Measurements from ENCODE around the gene SNTG2. TPM values are rescaled to one million over a fixed set of nuclear protein-coding genes. Genes with fewer than 3 reads are reported as not detected.
A peak's percentile ranks its signal among the peaks of the same experiment; 100 is the strongest.

Gene SNTG2
- total and polyA plus RNA-seq, 7 donors = 0.26 to 1.7 (median 0.73) TPM; not detected in 2

- TF ChIP-seq CTCF (IDR thresholded peaks at IDR 0.05) = no peak
- Histone ChIP-seq H3K4me1 (no peaks in the 10 kb centered on the region), H3K27me3 (ENCODE audit: insufficient read depth in 3 of 3, low read length in 2 of 3) (peaks cover 0 to 49% (median 9%) of the 10 kb centered on the region in 3 donors), H3K36me3 (ENCODE audit: insufficient read depth in 1 of 2, low read depth in 1 of 2) (no peaks in the 10 kb centered on the region), H3K9me3 (no peaks in the 10 kb centered on the region), H3K4me3 (no peak overlapping the region), H3K27ac (no peak overlapping the region)
- intact Hi-C loops (cut with DNase I) = no loop called here
- 78 to 83% (median 80%) methylated on average over 6 of the region's 6 CpGs for WGBS, 3 donors
- DNase-seq = no peak
- no peak for ATAC-seq
Measured at GRCh38 chr2:946073-946948, 4.3 kb upstream of the SNTG2 start.

DNA sequence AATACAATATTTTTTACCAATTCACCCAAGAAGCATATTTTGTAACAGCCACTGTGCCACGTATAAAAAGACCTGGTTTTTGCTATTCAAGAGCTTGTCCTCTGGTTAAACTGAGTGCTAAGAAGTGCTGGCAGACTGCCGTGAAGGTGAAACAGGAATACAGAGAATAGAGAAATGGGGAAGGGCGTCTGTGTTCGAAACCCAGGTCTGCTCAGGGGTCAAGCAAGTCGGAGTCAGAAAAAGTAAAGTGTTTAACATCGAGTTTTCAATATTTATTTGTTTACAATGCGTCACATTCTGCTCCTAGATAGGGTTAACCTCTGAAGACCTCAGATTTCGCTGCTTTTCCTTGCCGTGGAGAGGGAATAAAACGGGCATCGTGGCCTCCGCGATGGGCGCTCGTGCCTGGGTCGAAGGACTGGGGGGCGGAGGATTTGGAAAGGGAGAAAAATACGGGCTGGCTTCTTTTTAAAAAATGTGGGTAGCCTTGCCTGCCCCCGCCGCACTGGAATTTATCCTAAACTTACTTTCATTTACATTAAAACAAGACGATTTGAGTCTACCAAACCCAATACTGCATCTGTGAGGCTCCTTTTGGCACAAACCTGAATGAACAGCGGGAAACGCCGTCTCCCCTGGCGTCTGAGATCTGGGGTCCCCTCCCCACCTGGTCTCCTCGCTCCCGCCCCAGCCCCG lies 1.1 kb upstream of the SNTG2 start:
- TF ChIP-seq CTCF (IDR thresholded peaks at IDR 0.05) = no peak
- ATAC-seq (no peak), DNase-seq (no peak)
- no peaks in the 10 kb centered on the region for H3K36me3 ChIP-seq (ENCODE audit: insufficient read depth in 1 of 2, low read depth in 1 of 2)
- H3K27me3 ChIP-seq (ENCODE audit: insufficient read depth in 3 of 3, low read length in 2 of 3) = peaks cover 6 to 72% (median 13%) of the 10 kb centered on the region in 3 donors
- H3K9me3 ChIP-seq = no peaks in the 10 kb centered on the region
- WGBS, 3 donors = 13 to 18% (median 15%) methylated on average over 28 of the region's 28 CpGs
- peak overlapping the region; percentile 63 for H3K4me3 ChIP-seq
- no peak overlapping the region for H3K27ac ChIP-seq
- intact Hi-C loops (cut with DNase I) = loop anchor here in 1 of 2 donors (5.0 to 10.0 kb wide), 2 partner anchors 598 to 865 kb away; no protein-coding TSS in a partner anchor
- H3K4me1 ChIP-seq = no peaks in the 10 kb centered on the region

- WGBS, 3 donors = 18 to 22% (median 19%) methylated on average over 34 of the region's 34 CpGs
- no peaks in the 10 kb centered on the region for H3K9me3 ChIP-seq
- ATAC-seq = no peak
- intact Hi-C loops (cut with DNase I) = loop anchor here in 1 of 2 donors (5.0 to 10.0 kb wide), 2 partner anchors 596 to 863 kb away; no protein-coding TSS in a partner anchor
- H3K4me3 ChIP-seq = peak overlapping the region; percentile 63
- peaks cover 6 to 71% (median 13%) of the 10 kb centered on the region in 3 donors for H3K27me3 ChIP-seq (ENCODE audit: insufficient read depth in 3 of 3, low read length in 2 of 3)
- no peaks in the 10 kb centered on the region for H3K36me3 ChIP-seq (ENCODE audit: insufficient read depth in 1 of 2, low read depth in 1 of 2)
- H3K4me1 ChIP-seq = no peaks in the 10 kb centered on the region
- no peak for DNase-seq
- TF ChIP-seq CTCF (IDR thresholded peaks at IDR 0.05) = no peak
- no peak overlapping the region for H3K27ac ChIP-seq
Measured at GRCh38 chr2:951224-952006, 766 bp downstream of the SNTG2 start.

GRCh38 chr2:953408-953807 lies 2.8 kb downstream of the SNTG2 start:
- H3K9me3 ChIP-seq = no peaks in the 10 kb centered on the region
- H3K27me3 ChIP-seq (ENCODE audit: insufficient read depth in 3 of 3, low read length in 2 of 3) = peaks cover 6 to 53% (median 13%) of the 10 kb centered on the region in 3 donors
- H3K4me3 ChIP-seq = no peak overlapping the region
- H3K36me3 ChIP-seq (ENCODE audit: insufficient read depth in 1 of 2, low read depth in 1 of 2) = no peaks in the 10 kb centered on the region
- no peaks in the 10 kb centered on the region for H3K4me1 ChIP-seq
- DNase-seq (no peak), ATAC-seq (no peak)
- intact Hi-C loops (cut with DNase I) = loop anchor here in 1 of 2 donors (5.0 to 10.0 kb wide), 2 partner anchors 594 to 861 kb away; no protein-coding TSS in a partner anchor
- TF ChIP-seq CTCF (IDR thresholded peaks at IDR 0.05) = no peak
- no peak overlapping the region for H3K27ac ChIP-seq
- WGBS, 3 donors = 27 to 59% (median 57%) methylated on average over 2 of the region's 2 CpGs
